Heart left ventricle (tissue), 13 donors: Measurements from ENCODE around the gene ADGRL3.

Experiments
- POLR2A ChIP-seq, 2 donors: fragments of 450-650 bp; IDR thresholded peaks; one replicate each; pipeline ENCODE4 v1.6.1; 2017; ENCODE audit warnings: antibody characterized with exemption in 2 of 2, mild to moderate bottlenecking in 2 of 2, moderate library complexity in 2 of 2
- TF ChIP-seq, protein P1 (sequence below), 12 donors: fragments of 200-600 bp; sonication (generic) in 4 of 12; IDR thresholded peaks; one replicate each; pipeline versions ENCODE4 v1.5.0 to v1.8.0; 2018 to 2022; ENCODE audit warnings: antibody characterized with exemption in 12 of 12, mild to moderate bottlenecking in 5 of 12
- donor health status: ischemic (EF 13 %, LVEDD 7.1; RV severe dilation, severe dysfunction).
- donor health status: DM: no; HTN: yes; CAD: no.
- donor health status: DM: no; HTN: no; CAD: no.
- donor health status: ischemic (EF 25% LVEDD 6.9; RV normal size, moderate dysfunction).
- donor health status: ischemic (EF 25% LVEDD 5.7; RV mildly dilated, moderate dysfunction).
- donor health status: ischemic (EF 35%, LVEDD 5.7; RV mildly dilated, moderate dysfunction).
- donor health status: nonischemic (EF 11% LVEDD 7.7; RV severe dilation, severe dysfunction).
- donor health status: DM: yes; HTN: yes; CAD: no.
- donor health status: PGD.
- donor health status: ischemic (EF 29% LVEDD 5.4; RV normal size, mild dysfunction).
- donor health status: nonischemic (EF 23%, LVEDD 6.1; RV moderate dilation, normal function).

DNA sequence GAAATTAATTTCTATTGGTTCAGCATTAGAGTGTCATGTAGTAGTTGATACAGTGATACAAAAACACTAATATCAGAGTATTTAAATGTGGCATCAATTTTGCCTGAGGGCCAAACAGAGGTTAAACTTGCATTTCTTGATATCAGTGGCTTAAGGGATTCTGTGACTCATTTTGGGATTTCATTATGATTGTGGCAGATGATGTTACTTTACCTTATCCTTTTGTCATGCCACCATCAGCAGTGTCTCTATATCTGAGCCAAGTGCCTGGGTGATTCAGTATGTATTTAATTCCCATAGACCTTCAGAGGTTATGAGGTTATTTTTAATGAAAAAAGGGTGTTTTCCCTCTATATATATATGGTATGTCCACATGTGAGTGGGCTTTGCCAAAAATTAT, 582.9 kb downstream of the ADGRL3 start:
- TF ChIP-seq, protein P1, sequence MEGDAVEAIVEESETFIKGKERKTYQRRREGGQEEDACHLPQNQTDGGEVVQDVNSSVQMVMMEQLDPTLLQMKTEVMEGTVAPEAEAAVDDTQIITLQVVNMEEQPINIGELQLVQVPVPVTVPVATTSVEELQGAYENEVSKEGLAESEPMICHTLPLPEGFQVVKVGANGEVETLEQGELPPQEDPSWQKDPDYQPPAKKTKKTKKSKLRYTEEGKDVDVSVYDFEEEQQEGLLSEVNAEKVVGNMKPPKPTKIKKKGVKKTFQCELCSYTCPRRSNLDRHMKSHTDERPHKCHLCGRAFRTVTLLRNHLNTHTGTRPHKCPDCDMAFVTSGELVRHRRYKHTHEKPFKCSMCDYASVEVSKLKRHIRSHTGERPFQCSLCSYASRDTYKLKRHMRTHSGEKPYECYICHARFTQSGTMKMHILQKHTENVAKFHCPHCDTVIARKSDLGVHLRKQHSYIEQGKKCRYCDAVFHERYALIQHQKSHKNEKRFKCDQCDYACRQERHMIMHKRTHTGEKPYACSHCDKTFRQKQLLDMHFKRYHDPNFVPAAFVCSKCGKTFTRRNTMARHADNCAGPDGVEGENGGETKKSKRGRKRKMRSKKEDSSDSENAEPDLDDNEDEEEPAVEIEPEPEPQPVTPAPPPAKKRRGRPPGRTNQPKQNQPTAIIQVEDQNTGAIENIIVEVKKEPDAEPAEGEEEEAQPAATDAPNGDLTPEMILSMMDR (IDR thresholded peaks at IDR 0.05) = no peak
- no peak for TF ChIP-seq POLR2A (IDR thresholded peaks at IDR 0.05)
